Measurements from ENCODE around the gene MIAT. TPM values are rescaled to one million over a fixed set of nuclear protein-coding genes. Genes with fewer than 3 reads are reported as not detected.

The MIAT gene
- total and polyA plus RNA-seq, 4 donors: 0.18 to 1.5 (median 0.73) TPM

DNA sequence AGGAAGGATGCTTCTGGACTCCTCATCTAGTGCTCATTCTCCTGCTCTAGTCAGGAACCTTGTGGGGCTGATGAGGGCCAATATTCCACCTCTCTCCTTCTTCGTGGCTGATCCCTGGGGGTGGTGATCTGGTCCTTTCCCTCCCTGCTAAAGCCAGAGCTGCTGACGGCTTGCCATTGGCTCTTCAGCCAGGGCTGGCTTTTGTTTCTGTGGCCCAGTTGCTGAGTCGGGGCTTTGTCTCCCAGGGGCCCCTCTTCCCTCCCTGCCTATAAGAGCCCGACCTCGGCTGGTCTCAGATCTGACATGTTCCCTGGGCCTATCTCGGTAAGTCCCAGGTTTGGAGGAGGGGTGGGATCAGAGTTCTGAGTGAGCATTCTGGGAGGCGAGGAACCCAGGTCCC is 35.7 kb upstream of the MIAT start, which contains the start of gene CRYBA4 (continued):
- TF ChIP-seq NR2F2 (IDR thresholded peaks at IDR 0.05) (no peak), RXRA (IDR thresholded peaks at IDR 0.05) (no peak), SP1 (IDR thresholded peaks at IDR 0.05) (no peak)

DNA sequence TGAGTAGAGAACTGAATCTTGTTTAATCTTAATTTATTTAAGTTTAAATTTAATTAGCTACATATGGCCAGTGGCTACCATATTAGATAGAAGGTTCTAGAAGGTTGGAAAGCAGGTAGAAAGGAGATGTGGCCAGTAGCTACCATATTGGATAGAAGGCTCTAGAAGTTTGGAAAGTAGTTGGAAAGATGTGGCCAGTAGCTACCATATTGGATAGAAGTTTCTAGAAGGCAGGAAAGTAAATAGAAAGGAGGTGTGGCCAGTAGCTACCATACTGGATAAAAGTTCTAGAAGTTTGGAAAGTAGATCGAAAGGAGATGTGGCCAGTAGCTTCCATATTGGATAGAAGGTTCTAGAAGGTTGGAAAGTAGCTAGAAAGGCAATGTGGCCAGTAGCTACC is 33.4 kb upstream of the MIAT start:
- no peak for DNase-seq (ENCODE audit: low spot score)
- TF ChIP-seq, protein P1, sequence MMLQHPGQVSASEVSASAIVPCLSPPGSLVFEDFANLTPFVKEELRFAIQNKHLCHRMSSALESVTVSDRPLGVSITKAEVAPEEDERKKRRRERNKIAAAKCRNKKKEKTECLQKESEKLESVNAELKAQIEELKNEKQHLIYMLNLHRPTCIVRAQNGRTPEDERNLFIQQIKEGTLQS (IDR thresholded peaks at IDR 0.05): no peak
- peak; percentile 54 for TF ChIP-seq YY1 (IDR thresholded peaks at IDR 0.05)
- no peak for TF ChIP-seq RAD21 (IDR thresholded peaks at IDR 0.05)
- no peaks in the 10 kb centered on the region for H3K9me3 ChIP-seq (ENCODE audit: control insufficient read depth in 4 of 4, low read length in 3 of 4)

DNA sequence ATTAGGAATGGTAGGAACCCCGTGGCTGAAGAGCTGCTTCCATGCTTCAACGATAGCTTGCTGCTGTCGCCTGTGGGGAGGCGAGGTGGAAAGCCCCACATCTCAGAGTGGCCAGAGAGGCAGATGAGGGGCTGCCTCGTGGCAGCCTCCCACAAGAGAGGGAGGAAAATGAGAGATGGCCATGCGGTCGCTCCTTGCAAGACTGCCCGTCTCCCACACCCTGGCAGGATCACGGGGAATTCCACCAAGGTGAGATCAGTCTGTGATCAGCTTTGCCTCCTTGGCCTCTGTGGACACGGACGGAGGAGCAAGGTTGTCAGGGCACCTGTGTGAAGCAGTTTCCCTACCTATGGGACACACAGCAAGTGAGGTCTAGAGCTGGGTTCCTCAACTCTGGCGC is 32.6 kb upstream of the MIAT start:
- no peak overlapping the region for H3K9ac ChIP-seq (ENCODE audit: low read depth in 1 of 2, low read length in 2 of 2)
- no peaks in the 10 kb centered on the region for H3K4me1 ChIP-seq (ENCODE audit: control insufficient read depth in 4 of 4, insufficient read depth in 4 of 4, low read length in 3 of 4)
- TF ChIP-seq JUND (IDR thresholded peaks at IDR 0.05) (no peak), GABPA (IDR thresholded peaks at IDR 0.05 in 1 of 2, conservative IDR thresholded peaks at IDR 0.05 in 1 of 2) (no peak), FOXA2 (IDR thresholded peaks at IDR 0.05) (no peak), HNF4G (IDR thresholded peaks at IDR 0.05) (no peak), FOXA1 (IDR thresholded peaks at IDR 0.05) (no peak)
- no peaks in the 10 kb centered on the region for H3K27me3 ChIP-seq (ENCODE audit: control insufficient read depth in 4 of 4, insufficient read depth in 4 of 4, low read length in 3 of 4)
- no peak overlapping the region for H3K4me3 ChIP-seq (ENCODE audit: low read depth in 1 of 3, low read length in 3 of 3)
- H3K36me3 ChIP-seq (ENCODE audit: control insufficient read depth in 4 of 4, insufficient read depth in 3 of 4, low read depth in 1 of 4, low read length in 3 of 4): no peaks in the 10 kb centered on the region
- no peak for DNase-seq (ENCODE audit: low spot score)
- no peaks in the 10 kb centered on the region for H3K9me3 ChIP-seq (ENCODE audit: control insufficient read depth in 4 of 4, low read length in 3 of 4)
- 92% methylated on average over 12 of the region's 12 CpGs for WGBS
- no peak overlapping the region for H3K27ac ChIP-seq (ENCODE audit: low read depth in 1 of 2, low read length in 2 of 2)

More for the DNA sequence above, 33.4 kb upstream of the MIAT start:
- Histone ChIP-seq H3K4me3 (ENCODE audit: low read depth in 1 of 3, low read length in 3 of 3) (no peak overlapping the region), H3K4me1 (ENCODE audit: control insufficient read depth in 4 of 4, insufficient read depth in 4 of 4, low read length in 3 of 4) (no peaks in the 10 kb centered on the region), H3K36me3 (ENCODE audit: control insufficient read depth in 4 of 4, insufficient read depth in 3 of 4, low read depth in 1 of 4, low read length in 3 of 4) (no peaks in the 10 kb centered on the region), H3K27me3 (ENCODE audit: control insufficient read depth in 4 of 4, insufficient read depth in 4 of 4, low read length in 3 of 4) (no peaks in the 10 kb centered on the region), H3K27ac (ENCODE audit: low read depth in 1 of 2, low read length in 2 of 2) (no peak overlapping the region), H3K9ac (ENCODE audit: low read depth in 1 of 2, low read length in 2 of 2) (no peak overlapping the region)
- 99% methylated on average over 1 of the region's 1 CpG for WGBS

DNA sequence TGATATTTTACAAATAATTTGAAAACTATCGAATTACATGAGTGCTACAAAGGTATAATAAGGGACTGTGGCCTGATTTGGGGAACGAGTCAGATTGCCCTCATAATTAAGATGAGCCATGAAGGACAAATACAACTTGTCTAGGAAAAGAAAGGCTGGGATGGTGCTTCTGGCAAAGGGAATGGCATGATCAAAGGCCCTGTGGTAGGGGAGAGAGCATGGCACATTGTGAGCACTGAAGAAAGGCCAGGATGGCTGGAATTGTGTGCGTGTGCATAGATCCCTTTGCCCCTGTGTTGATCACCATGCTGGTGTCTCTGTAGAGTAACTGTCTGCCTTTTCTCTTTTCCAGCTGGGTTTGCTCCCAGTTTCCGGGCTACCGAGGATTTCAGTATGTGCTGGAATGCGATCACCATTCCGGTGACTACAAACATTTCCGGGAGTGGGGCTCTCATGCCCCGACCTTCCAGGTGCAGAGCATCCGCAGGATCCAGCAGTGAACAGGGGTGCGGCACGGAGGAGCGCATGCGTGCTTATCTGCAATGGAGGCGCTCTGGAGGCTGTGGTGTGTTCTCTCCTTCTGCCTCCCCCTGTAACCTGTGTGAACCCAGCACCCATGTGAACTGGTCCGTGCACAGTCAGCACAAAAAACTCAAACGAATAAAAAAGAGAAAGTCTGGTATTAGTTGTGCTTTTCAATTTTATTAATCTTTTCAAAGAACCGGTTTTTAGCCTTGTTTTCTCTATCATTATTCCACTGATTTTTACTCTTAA is 27.2 kb upstream of the MIAT start:
- TF ChIP-seq, protein P2, sequence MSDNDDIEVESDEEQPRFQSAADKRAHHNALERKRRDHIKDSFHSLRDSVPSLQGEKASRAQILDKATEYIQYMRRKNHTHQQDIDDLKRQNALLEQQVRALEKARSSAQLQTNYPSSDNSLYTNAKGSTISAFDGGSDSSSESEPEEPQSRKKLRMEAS (IDR thresholded peaks at IDR 0.05): no peak
- TF ChIP-seq EGR1 (IDR thresholded peaks at IDR 0.05; ENCODE audit: low read depth in 2 of 2) (no peak), TAF1 (conservative IDR thresholded peaks at IDR 0.05) (no peak), RXRA (IDR thresholded peaks at IDR 0.05) (no peak), HNF4G (IDR thresholded peaks at IDR 0.05) (no peak), RAD21 (IDR thresholded peaks at IDR 0.05) (no peak), JUND (IDR thresholded peaks at IDR 0.05) (no peak)
- H3K4me1 ChIP-seq (ENCODE audit: control insufficient read depth in 4 of 4, insufficient read depth in 4 of 4, low read length in 3 of 4): no peaks in the 10 kb centered on the region
- H3K36me3 ChIP-seq (ENCODE audit: control insufficient read depth in 4 of 4, insufficient read depth in 3 of 4, low read depth in 1 of 4, low read length in 3 of 4): no peaks in the 10 kb centered on the region
- 92% methylated on average over 18 of the region's 18 CpGs for WGBS
- H3K9me3 ChIP-seq (ENCODE audit: control insufficient read depth in 4 of 4, low read length in 3 of 4): no peaks in the 10 kb centered on the region
- no peak overlapping the region for H3K27ac ChIP-seq (ENCODE audit: low read depth in 1 of 2, low read length in 2 of 2)
- H3K9ac ChIP-seq (ENCODE audit: low read depth in 1 of 2, low read length in 2 of 2): no peak overlapping the region
- no peak overlapping the region for H3K4me3 ChIP-seq (ENCODE audit: low read depth in 1 of 3, low read length in 3 of 3)
- H3K27me3 ChIP-seq (ENCODE audit: control insufficient read depth in 4 of 4, insufficient read depth in 4 of 4, low read length in 3 of 4): no peaks in the 10 kb centered on the region
- DNase-seq (ENCODE audit: low spot score): no peak
